ENCODE results near the gene XXYLT1. TPM values are rescaled to one million over a fixed set of nuclear protein-coding genes. Genes with fewer than 3 reads are reported as not detected.

XXYLT1 gene
- total RNA-seq, 4 donors from 2014 or later = 9.6 to 17.7 (median 13.2) TPM

DNA sequence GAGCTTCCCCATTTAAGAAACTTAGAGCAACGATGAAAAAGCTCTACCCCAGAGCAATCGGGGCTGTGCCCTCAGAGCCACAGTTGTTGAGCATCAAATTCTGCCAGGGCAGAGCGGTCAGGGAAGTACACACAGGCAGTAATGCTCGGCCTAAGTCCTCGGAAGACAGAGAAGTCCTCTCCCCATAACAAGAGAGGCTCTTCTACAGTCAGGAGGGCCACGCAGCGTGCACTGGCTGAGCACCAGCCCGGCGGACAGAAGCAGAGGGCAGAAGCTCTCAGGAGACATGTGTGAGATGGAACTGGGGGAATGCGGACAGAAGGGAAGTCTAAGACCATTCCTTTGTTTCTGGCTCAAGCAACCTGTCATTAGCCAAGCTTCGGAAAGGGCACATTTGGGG lies 95.9 kb downstream of the XXYLT1 start:
- peaks cover 0 to 23% (median 4%) of the 10 kb centered on the region in 4 donors for H3K4me1 ChIP-seq
- no peaks in the 10 kb centered on the region for H3K36me3 ChIP-seq
- no peak overlapping the region for H3K27ac ChIP-seq
- H3K27me3 ChIP-seq = no peaks in the 10 kb centered on the region
- no peak overlapping the region for H3K4me3 ChIP-seq
- TF ChIP-seq EP300 (IDR thresholded peaks at IDR 0.05) = no peak
- no peak for TF ChIP-seq POLR2A (IDR thresholded peaks at IDR 0.05)
- TF ChIP-seq, protein P1, sequence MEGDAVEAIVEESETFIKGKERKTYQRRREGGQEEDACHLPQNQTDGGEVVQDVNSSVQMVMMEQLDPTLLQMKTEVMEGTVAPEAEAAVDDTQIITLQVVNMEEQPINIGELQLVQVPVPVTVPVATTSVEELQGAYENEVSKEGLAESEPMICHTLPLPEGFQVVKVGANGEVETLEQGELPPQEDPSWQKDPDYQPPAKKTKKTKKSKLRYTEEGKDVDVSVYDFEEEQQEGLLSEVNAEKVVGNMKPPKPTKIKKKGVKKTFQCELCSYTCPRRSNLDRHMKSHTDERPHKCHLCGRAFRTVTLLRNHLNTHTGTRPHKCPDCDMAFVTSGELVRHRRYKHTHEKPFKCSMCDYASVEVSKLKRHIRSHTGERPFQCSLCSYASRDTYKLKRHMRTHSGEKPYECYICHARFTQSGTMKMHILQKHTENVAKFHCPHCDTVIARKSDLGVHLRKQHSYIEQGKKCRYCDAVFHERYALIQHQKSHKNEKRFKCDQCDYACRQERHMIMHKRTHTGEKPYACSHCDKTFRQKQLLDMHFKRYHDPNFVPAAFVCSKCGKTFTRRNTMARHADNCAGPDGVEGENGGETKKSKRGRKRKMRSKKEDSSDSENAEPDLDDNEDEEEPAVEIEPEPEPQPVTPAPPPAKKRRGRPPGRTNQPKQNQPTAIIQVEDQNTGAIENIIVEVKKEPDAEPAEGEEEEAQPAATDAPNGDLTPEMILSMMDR (IDR thresholded peaks at IDR 0.05) = no peak
- no peaks in the 10 kb centered on the region for H3K9me3 ChIP-seq
- 94 to 95% methylated on average over 11 of the region's 11 CpGs for WGBS, 2 donors
- no peak for DNase-seq (ENCODE audit: low spot score in 2 of 2)

DNA sequence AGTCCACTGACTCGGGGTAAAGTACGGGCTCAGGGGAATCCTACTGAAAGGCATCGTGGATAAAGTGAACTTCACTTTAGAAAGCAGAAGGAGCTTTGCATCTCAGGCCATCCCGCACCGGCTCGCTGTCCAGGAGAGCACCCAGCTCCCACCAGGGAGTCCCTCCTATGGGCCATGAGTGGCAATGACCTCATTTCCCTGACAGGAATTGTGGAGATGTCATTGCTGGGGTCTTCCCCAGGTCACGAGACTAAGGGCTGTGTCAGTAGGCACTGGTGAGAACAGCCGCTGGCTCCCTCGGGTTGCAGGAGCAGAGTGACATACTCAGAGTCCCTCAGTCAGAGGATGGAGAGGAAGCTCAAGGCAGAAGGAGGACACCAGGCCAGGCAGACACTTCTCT lies 97.3 kb downstream of the XXYLT1 start:
- WGBS, 2 donors = 72 to 82% methylated on average over 8 to 9 of the region's 9 CpGs
- no peak overlapping the region for H3K4me3 ChIP-seq
- DNase-seq (ENCODE audit: low spot score in 2 of 2) = no peak
- no peaks in the 10 kb centered on the region for H3K9me3 ChIP-seq
- no peaks in the 10 kb centered on the region for H3K27me3 ChIP-seq
- no peak overlapping the region for H3K27ac ChIP-seq
- no peak for TF ChIP-seq EP300 (IDR thresholded peaks at IDR 0.05)
- no peaks in the 10 kb centered on the region for H3K36me3 ChIP-seq
- H3K4me1 ChIP-seq = peaks cover 0 to 9% (median 0%) of the 10 kb centered on the region in 4 donors

DNA sequence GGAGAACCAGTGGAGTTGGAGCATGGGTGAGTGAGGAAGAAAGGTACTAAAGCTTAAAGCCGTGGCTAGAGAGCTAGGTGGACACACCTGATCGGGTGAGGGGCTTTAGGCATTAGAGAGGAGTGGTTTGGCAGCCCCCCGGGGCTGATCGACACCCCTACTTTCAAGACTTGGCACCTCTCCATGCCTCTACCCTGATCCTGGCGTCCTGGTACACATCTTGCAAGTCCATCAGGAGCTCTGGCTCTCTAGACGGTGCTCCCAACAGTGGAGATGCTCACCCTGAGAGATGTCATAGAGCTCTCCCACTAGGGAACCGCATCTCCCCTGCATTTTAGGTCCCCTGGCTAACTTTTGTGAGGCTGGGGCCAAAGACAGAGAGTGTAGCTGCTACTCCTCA lies 98.1 kb downstream of the XXYLT1 start:
- no peak for DNase-seq (ENCODE audit: low spot score in 2 of 2)
- Histone ChIP-seq H3K4me3 (no peak overlapping the region), H3K9me3 (no peaks in the 10 kb centered on the region), H3K27me3 (no peaks in the 10 kb centered on the region), H3K36me3 (no peaks in the 10 kb centered on the region), H3K4me1 (peaks cover 0 to 6% (median 0%) of the 10 kb centered on the region in 4 donors), H3K27ac (no peak overlapping the region)
- WGBS, 2 donors = 89 to 90% methylated on average over 7 of the region's 7 CpGs
- TF ChIP-seq POLR2A (IDR thresholded peaks at IDR 0.05) (no peak), EP300 (IDR thresholded peaks at IDR 0.05) (no peak)
- TF ChIP-seq, protein P1 (IDR thresholded peaks at IDR 0.05) = no peak

DNA sequence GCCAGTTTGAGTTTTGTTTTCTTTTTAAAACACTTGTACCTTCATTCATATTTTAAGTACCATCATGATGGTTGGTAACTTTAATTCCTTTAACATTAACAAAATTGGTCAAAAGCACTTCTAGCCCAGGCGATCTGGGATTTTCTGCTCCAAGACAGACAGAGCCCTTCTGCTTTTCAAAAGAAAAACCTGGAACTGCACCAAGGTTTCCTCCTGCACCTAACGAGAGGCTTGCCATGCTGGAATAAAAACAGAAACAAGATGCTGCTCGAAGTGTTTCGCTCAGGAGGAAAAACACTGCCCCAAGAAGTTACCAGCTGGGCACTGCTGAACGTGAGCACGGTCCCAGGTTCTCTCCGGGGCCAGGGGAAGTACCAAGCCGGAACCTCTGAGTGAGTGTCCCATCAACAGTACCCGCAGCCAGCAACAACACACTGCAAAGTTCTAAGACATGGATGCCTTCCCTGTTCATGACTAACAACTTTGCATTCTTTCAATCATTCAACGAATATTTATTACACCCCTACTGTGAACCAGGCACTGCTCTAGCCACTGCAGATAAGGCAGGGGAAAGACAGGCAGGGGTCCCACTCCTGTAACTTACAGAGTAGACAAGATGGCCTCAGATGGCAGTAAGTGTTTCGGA lies 98.8 kb downstream of the XXYLT1 start:
- TF ChIP-seq, protein P1 (IDR thresholded peaks at IDR 0.05) = no peak
- TF ChIP-seq POLR2A (IDR thresholded peaks at IDR 0.05) (no peak), EP300 (IDR thresholded peaks at IDR 0.05) (no peak)

DNA sequence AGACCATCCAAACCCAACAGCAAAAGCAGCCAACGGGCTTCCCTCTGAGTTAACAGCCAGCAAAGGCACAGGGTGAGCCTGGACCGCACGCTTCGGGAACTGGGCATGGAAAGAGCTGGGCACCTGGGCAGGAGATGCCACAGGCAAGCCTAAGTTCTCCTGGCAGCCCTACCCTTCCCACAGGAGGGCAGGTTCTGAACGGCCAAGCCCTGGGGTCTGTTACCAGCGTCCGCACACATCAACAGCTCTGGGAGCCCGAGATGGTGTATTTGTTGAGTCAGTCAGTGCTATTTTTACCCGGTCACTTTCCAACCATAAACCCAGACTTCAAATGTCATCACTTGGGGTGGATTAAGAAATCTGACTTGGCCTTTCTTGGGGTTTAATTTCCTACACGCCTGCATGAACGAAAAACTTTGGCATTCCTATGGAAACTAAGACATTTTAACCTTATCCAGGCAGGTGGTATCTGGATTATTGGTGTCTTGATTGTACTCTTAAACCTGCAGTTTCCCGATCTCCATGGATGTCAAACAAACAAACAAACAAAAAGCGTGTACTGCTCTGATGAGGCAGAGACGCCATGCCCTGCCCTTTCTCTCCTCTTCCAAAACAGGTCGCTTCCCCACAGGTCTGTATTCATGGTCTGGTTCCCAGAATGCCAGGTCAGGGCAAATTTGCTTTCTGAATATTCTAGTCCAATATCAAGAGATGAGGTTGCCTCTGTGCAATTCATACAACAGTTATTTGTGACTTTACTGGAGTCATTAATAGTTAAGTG lies 99.7 kb downstream of the XXYLT1 start:
- TF ChIP-seq POLR2A (IDR thresholded peaks at IDR 0.05) = no peak
- TF ChIP-seq EP300 (IDR thresholded peaks at IDR 0.05) = no peak
- TF ChIP-seq, protein P1 (IDR thresholded peaks at IDR 0.05) = no peak
- Histone ChIP-seq H3K27ac (no peak overlapping the region), H3K36me3 (no peaks in the 10 kb centered on the region), H3K9me3 (no peaks in the 10 kb centered on the region), H3K4me1 (peaks cover 0 to 6% (median 0%) of the 10 kb centered on the region in 4 donors), H3K4me3 (no peak overlapping the region), H3K27me3 (no peaks in the 10 kb centered on the region)
- 85 to 86% methylated on average over 15 of the region's 15 CpGs for WGBS, 2 donors
- no peak for DNase-seq (ENCODE audit: low spot score in 2 of 2)

More for the DNA sequence above, 98.8 kb downstream of the XXYLT1 start:
- H3K27ac ChIP-seq = no peak overlapping the region
- H3K36me3 ChIP-seq = no peaks in the 10 kb centered on the region
- no peak overlapping the region for H3K4me3 ChIP-seq
- H3K9me3 ChIP-seq = no peaks in the 10 kb centered on the region
- no peak for DNase-seq (ENCODE audit: low spot score in 2 of 2)
- peaks cover 0 to 6% (median 0%) of the 10 kb centered on the region in 4 donors for H3K4me1 ChIP-seq
- H3K27me3 ChIP-seq = no peaks in the 10 kb centered on the region
- 56 to 58% methylated on average over 11 of the region's 11 CpGs for WGBS, 2 donors

Data from tibial nerve (tissue), 4 donors.